H1 (cell line): ENCODE results near the gene COMMD6. TPM values are rescaled to one million over a fixed set of nuclear protein-coding genes. Genes with fewer than 3 reads are reported as not detected.

Source experiments
- BACH1 ChIP-seq: IDR thresholded peaks from 2 replicates; pipeline ENCODE4 v1.6.1; 2012; ENCODE audit warnings: low read length, improper control_type of control experiment
- CBX5 ChIP-seq: fragments of 300-800, 300-1000 bp; sonication (generic); IDR thresholded peaks from 2 replicates; pipeline ENCODE4 v1.7.1; 2016; ENCODE audit warnings: antibody characterized with exemption, low read length, low read depth
- EP300 ChIP-seq, 2 experiments: IDR thresholded peaks; 1 replicate in 1 of 2; 2 replicates in 1 of 2; pipeline ENCODE4 v1.6.1; 2011 to 2012; ENCODE audit warnings: low read depth in 2 of 2, low read length in 2 of 2, mild to moderate bottlenecking in 2 of 2, borderline replicate concordance in 1 of 2, inconsistent platforms in 1 of 2, moderate library complexity in 1 of 2
- GABPA ChIP-seq: IDR thresholded peaks from 2 replicates; pipeline ENCODE4 v1.6.1; 2011; ENCODE audit warnings: mild to moderate bottlenecking, low read length, moderate library complexity, borderline replicate concordance; ENCODE audit not compliant: insufficient read depth
- JUN ChIP-seq: IDR thresholded peaks from 2 replicates; pipeline ENCODE4 v1.6.1; 2011; ENCODE audit warnings: low read depth, mild to moderate bottlenecking, improper control_type of control experiment, low read length
- POLR2A ChIP-seq, 2 experiments: IDR thresholded peaks; 1 replicate in 1 of 2; 2 replicates in 1 of 2; pipeline ENCODE4 v1.6.1; 2011; ENCODE audit warnings: low read depth in 2 of 2, low read length in 2 of 2, mild to moderate bottlenecking in 2 of 2; ENCODE audit errors: control extremely low read depth in 1 of 2
- SIN3A ChIP-seq, 2 experiments: IDR thresholded peaks in 1 of 2; conservative IDR thresholded peaks in 1 of 2; 2 replicates each; pipeline ENCODE4 v1.6.1; 2011 to 2012; ENCODE audit warnings: low read length in 2 of 2, improper control_type of control experiment in 1 of 2, low read depth in 1 of 2, mild to moderate bottlenecking in 1 of 2
- SP1 ChIP-seq: IDR thresholded peaks from 2 replicates; pipeline ENCODE4 v1.6.1; 2011; ENCODE audit warnings: low read depth, low read length
- SP2 ChIP-seq: IDR thresholded peaks from 2 replicates; pipeline ENCODE4 v1.6.1; 2012; ENCODE audit warnings: mild to moderate bottlenecking, low read length, inconsistent platforms
- SRF ChIP-seq: IDR thresholded peaks from 2 replicates; pipeline ENCODE4 v1.6.1; 2011; ENCODE audit warnings: mild to moderate bottlenecking, low read depth, low read length, moderate library complexity
- ZNF274 ChIP-seq: IDR thresholded peaks from 2 replicates; pipeline ENCODE4 v1.7.0; 2012; ENCODE audit warnings: low read length, borderline replicate concordance; ENCODE audit errors: extremely low read depth
- polyA plus RNA-seq, 7 experiments: library from polyadenylated mRNA; depleted of rRNA in 3 of 7; stranded (reverse) in 5 of 7; unstranded in 2 of 7; fragments of >200 nt in 5 of 7; fragments of 200-250 nt in 2 of 7; gene quantifications; 1 replicate in 5 of 7; 2 replicates in 1 of 7; 4 replicates in 1 of 7; pipeline versions ENCODE4 v1.2.1 to v1.2.3, GENCODE V29; 2011 to 2013; ENCODE audit warnings: missing spikeins in 2 of 7, mixed read lengths in 2 of 7
- total RNA-seq: library from RNA; stranded (reverse); fragmentation: NEBNext Ultra II Directional; extraction: Animal tissue kit (Norgen Biotek cat#: 25700); gene quantifications from 2 replicates; pipeline ENCODE4 v1.2.1, GENCODE V29; 2021
- TF ChIP-seq, protein P1 (sequence below): IDR thresholded peaks from 2 replicates; pipeline ENCODE4 v1.6.1; 2011; ENCODE audit warnings: low read length, improper control_type of control experiment

Gene COMMD6
- total and polyA plus RNA-seq, 2 of the 8 experiments (the other 6 are each of a cell fraction or from before 2014, with no cell fraction given), result 53.2 to 122 TPM

DNA sequence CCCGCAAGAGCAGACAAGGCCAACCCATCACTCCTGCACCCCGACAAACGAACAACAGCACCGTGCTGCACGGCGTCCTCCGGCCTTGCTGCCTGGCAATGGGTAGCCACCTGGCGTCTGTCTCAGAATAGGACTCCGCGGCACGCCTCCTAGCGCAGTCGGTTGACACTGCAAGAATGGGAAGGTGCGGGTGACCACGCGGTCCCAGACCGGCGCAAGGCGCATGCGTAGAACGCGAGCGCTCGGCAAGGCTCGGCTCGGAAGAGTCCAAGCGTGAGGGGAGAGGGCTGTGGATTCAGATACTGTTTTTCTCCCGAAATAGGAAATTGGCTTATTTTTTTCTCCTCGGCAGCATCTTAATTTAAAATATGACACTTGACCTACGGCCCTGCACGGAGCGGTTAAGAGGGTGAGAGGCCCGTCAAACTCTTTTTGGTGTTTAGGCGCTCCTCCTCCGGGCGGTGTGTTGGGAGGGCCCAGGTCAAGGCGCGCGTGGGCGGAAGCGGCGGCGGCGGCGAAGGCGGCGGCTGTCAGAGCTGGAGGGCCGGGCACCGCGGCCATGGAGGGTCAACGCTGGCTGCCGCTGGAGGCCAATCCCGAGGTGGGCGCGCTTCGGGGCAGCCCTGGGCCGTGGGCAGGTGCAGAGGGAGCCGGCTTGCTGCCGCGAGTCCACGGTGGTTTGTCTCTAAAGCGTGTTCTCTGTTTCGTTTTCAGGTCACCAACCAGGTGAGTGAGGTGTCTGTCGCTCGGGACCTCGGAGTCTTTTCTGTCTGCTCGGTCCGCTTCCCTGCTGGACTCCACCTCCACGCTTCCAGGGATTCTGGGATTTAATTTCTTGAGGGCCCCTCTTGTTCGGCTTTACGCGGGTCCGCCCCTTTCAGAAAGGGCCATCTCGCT, 11.9 kb upstream of the COMMD6 start, which contains the start of gene UCHL3 (continued):
- TF ChIP-seq EP300 (IDR thresholded peaks at IDR 0.05; ENCODE audit: borderline replicate concordance in 1 of 2, low read depth in 2 of 2, low read length in 2 of 2) (peak in 1 of 2 experiments; percentile 98; a peak in 2 of 3 replicates), POLR2A (IDR thresholded peaks at IDR 0.05; ENCODE audit: control extremely low read depth in 1 of 2, low read depth in 2 of 2, low read length in 2 of 2) (peak in 1 of 2 experiments; percentile 46; a peak in 2 of 3 replicates), JUN (no peak), SIN3A (conservative IDR thresholded peaks at IDR 0.05 in 1 of 2, IDR thresholded peaks at IDR 0.05 in 1 of 2; ENCODE audit: low read depth in 1 of 2, low read length in 2 of 2) (peak; percentile 88 to 95; a peak in 3 of 4 replicates), BACH1 (peak; percentile 19; the same call in 1 of the 2 replicates), SP2 (no peak), SP1 (no peak), GABPA (no peak), CBX5 (no peak), ZNF274 (no peak), SRF (no peak)
- TF ChIP-seq, protein P1, sequence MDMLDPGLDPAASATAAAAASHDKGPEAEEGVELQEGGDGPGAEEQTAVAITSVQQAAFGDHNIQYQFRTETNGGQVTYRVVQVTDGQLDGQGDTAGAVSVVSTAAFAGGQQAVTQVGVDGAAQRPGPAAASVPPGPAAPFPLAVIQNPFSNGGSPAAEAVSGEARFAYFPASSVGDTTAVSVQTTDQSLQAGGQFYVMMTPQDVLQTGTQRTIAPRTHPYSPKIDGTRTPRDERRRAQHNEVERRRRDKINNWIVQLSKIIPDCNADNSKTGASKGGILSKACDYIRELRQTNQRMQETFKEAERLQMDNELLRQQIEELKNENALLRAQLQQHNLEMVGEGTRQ, result 0 out of 2 replicates have a peak, but pooled peaks have one; percentile 35
